Coronary artery (tissue), 2 donors: ENCODE results near the gene XPO4.
A peak's percentile ranks its signal among the peaks of the same experiment; 100 is the strongest.
"Not testable (repeated sequence)": the region's sequence is repeated elsewhere in the genome, so short reads cannot be mapped to it uniquely, and the experiment has no call there.

Experiments
- DNase-seq: peaks from one replicate; pipeline ENCODE4 v3.0.0-alpha.2; 2017; ENCODE audit warnings: low spot score
- H3K27ac ChIP-seq, 2 donors: fragments of 200-600 bp; sonication (generic); one replicate each; pipeline ENCODE4 v1.5.1; 2016 to 2019
- H3K4me3 ChIP-seq: fragments of 200-600 bp; sonication (generic); 2 replicates; pipeline ENCODE4 v1.5.1; 2016; ENCODE audit warnings: mild to moderate bottlenecking, moderate library complexity
- TF ChIP-seq, protein P1 (sequence below): fragments of 200-600 bp; sonication (generic); IDR thresholded peaks from one replicate; pipeline ENCODE4 v1.5.1; 2019; ENCODE audit warnings: antibody characterized with exemption

The XPO4 gene

DNA sequence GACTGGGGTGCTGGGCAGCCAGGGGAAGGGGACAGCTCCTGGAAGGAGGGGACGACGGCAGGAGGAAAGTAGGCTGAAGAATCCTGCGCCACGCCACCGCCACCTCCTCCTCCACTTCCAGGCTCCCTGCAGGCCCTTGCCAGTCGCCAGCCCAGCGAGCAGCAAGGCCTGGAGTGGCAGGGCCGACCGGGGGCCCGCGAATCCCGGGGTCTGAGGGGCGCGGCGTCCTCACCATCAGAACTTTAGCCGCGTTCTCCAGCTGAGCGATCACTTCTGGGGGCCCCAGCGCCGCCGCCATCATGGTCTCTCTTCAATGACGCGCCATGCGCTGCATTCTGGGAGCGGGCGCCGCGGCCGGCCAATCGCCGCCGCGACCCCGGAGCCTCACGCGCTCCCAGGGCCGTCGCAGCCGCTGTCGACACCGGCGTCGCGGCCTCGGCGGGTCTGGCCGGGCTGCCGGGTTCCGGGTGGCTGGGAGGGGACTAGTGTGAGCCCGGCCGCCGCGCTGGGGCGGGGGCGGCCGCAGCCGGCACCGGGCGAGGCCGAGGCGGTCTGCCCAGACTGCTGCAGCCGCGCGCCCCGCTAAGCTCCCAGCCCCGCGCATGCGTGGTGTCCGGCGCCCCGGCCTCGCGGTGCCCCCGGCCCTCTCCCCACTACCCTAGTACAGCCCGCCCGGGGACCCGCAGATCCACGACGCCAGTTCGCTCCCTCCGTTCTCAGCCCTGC is at the start of gene XPO4:
TSS of gene XPO4 (minus strand) at position 309 of the 726 bp plus-strand sequence. CDS start at position 301, 8 bp downstream.
- DNase-seq = peak; percentile 85
- Histone ChIP-seq H3K27ac (peak within 1 kb of the TSS; percentile 80 to 94), H3K4me3 (peak within 1 kb of the TSS; percentile 86)
- TF ChIP-seq, protein P1, sequence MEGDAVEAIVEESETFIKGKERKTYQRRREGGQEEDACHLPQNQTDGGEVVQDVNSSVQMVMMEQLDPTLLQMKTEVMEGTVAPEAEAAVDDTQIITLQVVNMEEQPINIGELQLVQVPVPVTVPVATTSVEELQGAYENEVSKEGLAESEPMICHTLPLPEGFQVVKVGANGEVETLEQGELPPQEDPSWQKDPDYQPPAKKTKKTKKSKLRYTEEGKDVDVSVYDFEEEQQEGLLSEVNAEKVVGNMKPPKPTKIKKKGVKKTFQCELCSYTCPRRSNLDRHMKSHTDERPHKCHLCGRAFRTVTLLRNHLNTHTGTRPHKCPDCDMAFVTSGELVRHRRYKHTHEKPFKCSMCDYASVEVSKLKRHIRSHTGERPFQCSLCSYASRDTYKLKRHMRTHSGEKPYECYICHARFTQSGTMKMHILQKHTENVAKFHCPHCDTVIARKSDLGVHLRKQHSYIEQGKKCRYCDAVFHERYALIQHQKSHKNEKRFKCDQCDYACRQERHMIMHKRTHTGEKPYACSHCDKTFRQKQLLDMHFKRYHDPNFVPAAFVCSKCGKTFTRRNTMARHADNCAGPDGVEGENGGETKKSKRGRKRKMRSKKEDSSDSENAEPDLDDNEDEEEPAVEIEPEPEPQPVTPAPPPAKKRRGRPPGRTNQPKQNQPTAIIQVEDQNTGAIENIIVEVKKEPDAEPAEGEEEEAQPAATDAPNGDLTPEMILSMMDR = no peak

DNA sequence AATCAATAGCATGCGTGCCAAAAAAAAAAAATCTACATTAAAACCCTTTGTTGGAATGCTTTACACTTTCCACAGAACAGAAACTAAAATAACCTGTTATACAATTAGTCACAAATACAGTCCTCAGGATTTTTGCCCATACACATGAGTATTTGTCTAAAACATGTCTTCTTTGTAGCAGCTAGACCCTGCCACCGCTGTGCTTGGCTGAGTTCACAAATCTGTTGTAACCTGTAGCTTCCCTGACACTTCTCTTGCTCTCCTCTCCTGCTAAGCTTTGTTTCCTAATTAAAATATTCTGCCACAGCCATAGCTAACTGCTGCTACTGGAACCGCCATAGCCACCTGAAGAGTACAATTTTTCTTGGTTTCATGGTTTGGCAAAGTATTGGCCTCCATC is 45.5 kb upstream of the XPO4 start:
- not testable (repeated sequence) for DNase-seq, H3K27ac ChIP-seq

DNA sequence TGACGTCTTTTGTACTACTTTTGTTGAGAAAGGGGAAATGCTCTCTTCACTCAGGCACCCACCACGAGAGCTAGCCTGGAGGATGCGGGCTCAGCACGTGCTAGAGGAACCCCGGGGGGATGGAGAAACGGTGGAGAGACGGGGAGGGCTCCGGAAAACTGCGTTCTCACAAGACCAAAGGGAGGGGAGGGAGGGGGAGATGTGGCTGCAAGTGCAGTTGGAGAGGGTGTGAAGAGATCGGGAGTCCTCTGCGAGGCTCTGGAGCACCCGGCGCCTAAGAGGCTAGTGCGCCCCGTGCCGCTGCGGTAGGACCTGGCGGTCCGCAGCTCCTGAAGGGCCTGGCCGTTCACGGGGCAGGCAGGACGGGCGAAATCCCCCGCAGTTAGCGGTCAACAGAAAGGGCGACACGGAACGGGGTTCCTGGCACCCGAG is 43.4 kb upstream of the XPO4 start:
- TF ChIP-seq, protein P1 = no peak

More for the DNA sequence above, 45.5 kb upstream of the XPO4 start:
- not testable (repeated sequence) for H3K4me3 ChIP-seq

DNA sequence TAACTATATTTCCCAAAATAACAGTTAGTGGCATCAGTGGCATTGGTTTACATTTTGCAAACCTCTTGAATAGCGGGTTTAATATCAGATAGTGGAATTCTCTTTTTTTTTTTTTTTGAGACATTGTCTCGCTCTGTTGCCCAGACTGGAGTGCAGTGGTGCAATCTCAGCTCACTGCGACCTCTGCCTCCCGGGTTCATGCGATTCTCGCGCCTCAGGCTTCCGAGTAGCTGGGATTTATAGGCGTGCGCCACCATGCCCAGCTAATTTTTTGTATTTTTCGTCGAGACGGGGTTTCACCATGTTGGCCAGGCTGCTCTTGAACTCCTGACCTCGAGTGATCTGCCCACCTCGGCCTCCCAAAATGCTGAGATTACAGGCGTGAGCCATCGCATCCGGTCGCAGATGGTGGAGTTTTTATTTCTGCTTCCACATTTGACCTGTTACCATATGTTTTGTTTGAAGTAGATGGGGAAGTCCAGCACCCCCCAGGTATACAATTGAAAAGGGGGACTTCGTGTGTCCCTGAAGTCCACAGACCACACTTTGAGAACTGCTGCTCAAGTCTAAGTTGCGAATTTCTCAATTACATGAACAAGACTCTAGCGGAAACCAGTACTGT is 40.5 kb upstream of the XPO4 start:
- peak overlapping the region; percentile 37 for H3K4me3 ChIP-seq
- TF ChIP-seq, protein P1 = no peak
- DNase-seq = no peak
- peak overlapping the region in 1 of 2 donors; percentile 35 for H3K27ac ChIP-seq

More for the DNA sequence above, 43.4 kb upstream of the XPO4 start:
- Histone ChIP-seq H3K4me3 (peak overlapping the region; percentile 63), H3K27ac (no peak overlapping the region)
- no peak for DNase-seq

DNA sequence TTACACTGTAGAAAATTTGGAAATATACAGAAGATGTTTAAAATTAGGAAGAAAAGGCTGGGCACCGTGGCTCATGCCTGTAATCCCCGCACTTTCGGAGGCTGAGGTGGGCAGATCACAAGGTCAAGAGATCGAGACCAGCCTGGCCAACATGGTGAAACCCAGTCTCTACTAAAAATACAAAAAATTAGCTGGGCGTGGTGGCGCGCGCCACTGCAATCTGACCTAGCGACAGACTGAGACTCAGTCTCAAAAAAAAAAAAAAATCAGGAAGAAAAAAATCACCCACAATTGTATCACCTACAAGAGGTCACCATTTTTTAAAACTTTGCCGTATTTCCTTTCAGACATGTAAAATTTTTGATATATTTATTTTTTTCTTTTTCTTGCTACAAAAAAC is 38.0 kb upstream of the XPO4 start:
- not testable (repeated sequence) for H3K27ac ChIP-seq, H3K4me3 ChIP-seq, DNase-seq

DNA sequence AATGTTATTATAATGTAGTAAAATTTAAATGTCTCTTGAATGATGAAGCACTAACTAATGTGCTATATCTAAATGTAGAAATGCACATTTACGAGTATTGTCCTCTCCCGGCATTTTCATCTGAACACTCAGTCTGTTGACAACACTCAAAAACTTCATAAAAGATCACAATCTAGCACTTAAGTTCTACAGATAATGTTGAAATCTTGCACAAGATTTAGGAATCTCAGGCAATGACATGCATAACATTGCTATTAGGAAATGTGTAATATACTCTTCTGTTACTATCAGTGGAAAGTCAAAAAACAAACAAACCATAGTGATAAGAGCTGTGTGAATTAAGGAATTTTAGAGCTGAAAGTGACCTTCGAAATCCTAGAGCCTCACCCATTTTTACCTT is 37.5 kb upstream of the XPO4 start:
- no peak for DNase-seq
- TF ChIP-seq, protein P1 = no peak
- Histone ChIP-seq H3K27ac (no peak overlapping the region), H3K4me3 (no peak overlapping the region)

DNA sequence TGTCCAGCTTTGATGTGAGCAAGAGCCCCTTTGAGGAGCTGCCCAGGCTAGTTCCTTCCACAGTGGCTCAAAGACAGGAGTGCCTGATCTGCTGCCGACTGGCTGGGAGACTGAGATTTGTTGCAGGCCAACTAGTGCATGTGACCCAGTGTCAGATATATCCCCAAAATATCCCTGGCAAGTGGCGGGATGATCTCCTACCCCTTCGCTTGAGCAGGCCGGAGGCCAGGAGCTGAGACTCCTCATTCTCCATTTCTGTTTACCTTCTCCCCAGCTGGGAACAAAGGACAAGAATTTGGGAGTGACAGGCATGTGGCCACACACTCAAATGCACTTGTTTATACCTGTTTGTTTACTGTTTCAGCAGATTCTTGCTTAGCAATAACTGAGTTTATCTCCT is 37.1 kb upstream of the XPO4 start:
- Histone ChIP-seq H3K27ac (no peak overlapping the region), H3K4me3 (no peak overlapping the region)
- no peak for DNase-seq
- TF ChIP-seq, protein P1 = no peak

DNA sequence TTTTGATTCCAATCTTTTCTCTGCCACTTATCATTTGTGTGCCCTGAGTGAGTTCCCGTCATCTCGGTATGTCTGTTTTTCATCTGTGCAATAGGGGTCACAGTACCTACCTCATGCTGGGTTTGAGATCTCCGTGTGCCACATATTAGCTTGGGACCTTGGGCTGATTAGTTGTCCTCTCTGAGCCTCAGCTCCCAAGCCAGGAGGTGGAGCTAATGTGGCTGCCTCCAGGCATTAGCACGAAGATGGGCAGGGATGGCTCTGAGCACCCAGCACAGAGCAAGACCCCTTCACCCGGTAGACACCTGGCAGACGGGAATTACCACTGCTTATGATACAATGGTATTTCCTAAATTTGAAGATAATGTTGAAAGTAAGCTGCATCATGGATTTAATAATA is 35.8 kb upstream of the XPO4 start:
- TF ChIP-seq, protein P1 = no peak
- no peak for DNase-seq
- Histone ChIP-seq H3K4me3 (no peak overlapping the region), H3K27ac (no peak overlapping the region)
